ENCODE results near the gene S100A16.

S100A16 gene

GRCh38 chr1:153633754-153634665 is 21.1 kb upstream of the S100A16 start, which contains the start of gene CHTOP:
TSS of gene CHTOP (plus strand) at chr1:153634066. CDS start at chr1:153636589, 2,523 bp downstream.
- peak; percentile 94 for FAIRE-seq
- peak; percentile 99 for TF ChIP-seq POLR2A (IDR thresholded peaks at IDR 0.05; ENCODE audit: low read depth, low read length)
- peak; percentile 66 for TF ChIP-seq TAF1 (IDR thresholded peaks at IDR 0.05; ENCODE audit: borderline replicate concordance, low read depth, low read length)
- peak; percentile 98 for TF ChIP-seq POLR2AphosphoS5 (IDR thresholded peaks at IDR 0.05; ENCODE audit: low read depth, low read length)
- peak; percentile 97 for DNase-seq (ENCODE audit: insufficient read length)

DNA sequence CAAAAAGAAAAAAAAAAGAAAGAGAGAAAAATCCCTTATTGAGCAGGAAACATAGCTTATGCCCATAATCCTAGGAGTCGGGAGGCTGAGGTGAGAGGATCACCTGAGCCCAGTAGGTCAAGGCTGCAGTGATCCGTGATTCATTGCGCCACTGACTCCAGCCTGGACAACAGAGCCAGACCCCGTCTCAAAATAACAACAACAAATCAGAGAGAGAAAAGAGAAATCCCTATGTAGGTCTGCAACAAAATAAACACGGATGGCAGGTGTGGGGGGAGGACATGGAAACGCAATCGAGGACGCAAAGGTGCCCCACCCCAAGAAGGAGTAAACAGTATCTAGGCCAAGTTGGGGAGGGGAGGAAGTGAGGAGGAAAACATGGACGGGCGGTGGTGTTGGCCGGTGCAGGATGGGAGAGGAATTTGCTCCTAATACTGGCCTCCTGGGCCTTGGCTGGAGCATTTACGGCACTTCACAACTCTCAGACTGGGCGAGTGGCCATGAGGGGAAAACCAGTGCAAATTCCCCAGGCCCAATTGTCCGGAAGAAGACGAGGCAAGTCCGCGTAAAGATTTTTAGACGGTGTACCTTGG is 20.3 kb upstream of the S100A16 start:
- TF ChIP-seq POLR2A (IDR thresholded peaks at IDR 0.05; ENCODE audit: low read depth, low read length) (no peak), POLR2AphosphoS5 (IDR thresholded peaks at IDR 0.05; ENCODE audit: low read depth, low read length) (no peak), TAF1 (IDR thresholded peaks at IDR 0.05; ENCODE audit: borderline replicate concordance, low read depth, low read length) (no peak)
- no peak for FAIRE-seq
- no peak for DNase-seq (ENCODE audit: insufficient read length)

- DNase-seq (ENCODE audit: insufficient read length) (no peak), FAIRE-seq (no peak)
- TF ChIP-seq TAF1 (IDR thresholded peaks at IDR 0.05; ENCODE audit: borderline replicate concordance, low read depth, low read length) (no peak), POLR2AphosphoS5 (IDR thresholded peaks at IDR 0.05; ENCODE audit: low read depth, low read length) (no peak), POLR2A (IDR thresholded peaks at IDR 0.05; ENCODE audit: low read depth, low read length) (no peak)
Measured at GRCh38 chr1:153631047-153632022, 18.4 kb upstream of the S100A16 start.

DNA sequence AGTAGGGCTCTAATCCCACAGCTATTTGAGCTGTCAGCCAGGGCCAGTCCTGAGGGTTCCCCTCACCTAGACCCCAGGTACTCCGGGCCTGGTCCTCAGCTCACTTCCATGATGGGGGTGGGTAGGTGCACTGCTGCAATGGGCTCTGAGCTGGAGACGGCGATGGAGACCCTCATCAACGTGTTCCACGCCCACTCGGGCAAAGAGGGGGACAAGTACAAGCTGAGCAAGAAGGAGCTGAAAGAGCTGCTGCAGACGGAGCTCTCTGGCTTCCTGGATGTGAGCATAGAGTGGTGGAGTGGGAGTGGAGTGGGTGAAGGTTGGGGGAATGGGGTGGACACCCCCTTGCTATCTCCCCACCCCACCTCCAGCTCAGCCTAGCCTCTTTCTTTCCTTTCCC is 17.4 kb upstream of the S100A16 start:
- no peak for FAIRE-seq
- no peak for DNase-seq (ENCODE audit: insufficient read length)
- TF ChIP-seq TAF1 (IDR thresholded peaks at IDR 0.05; ENCODE audit: borderline replicate concordance, low read depth, low read length) (no peak), POLR2A (IDR thresholded peaks at IDR 0.05; ENCODE audit: low read depth, low read length) (no peak), POLR2AphosphoS5 (IDR thresholded peaks at IDR 0.05; ENCODE audit: low read depth, low read length) (no peak)

DNA sequence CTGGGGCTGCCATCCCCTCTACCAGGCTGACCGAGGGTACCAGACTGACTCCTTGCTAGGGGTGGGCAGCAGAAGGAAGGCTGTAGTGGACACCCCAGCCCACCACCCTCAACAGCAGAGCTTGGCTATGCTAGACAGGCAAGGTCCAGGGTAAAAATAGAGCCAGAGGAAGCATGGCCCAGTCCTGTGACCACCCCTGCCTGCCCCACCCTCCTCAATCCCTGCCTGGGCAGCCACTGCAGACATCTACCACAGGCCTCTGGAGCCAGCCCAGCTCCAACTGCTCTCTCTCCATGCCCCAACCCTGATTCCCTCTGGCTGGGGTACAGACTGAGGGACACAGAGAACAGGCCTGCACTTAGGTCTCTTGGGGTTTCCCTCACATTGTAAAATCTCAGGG is 17.0 kb upstream of the S100A16 start:
- DNase-seq (ENCODE audit: insufficient read length), result no peak
- FAIRE-seq, result no peak

DNA sequence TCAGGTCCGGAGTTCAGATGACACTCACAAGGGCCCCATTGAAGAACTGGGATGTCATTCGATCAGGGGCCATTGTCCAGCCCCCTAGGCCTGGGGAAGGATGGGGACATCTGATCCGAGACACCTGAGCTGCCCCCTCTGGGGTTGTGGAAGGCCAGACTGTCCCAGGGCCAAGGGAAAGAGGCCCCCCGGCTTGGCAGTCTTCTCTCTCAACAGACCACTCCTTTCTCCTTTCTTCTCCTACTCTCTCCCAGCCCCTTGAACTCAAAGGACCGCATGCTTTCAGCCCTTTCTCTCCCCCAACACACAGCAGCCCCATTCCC is 16.4 kb upstream of the S100A16 start:
- no peak for FAIRE-seq
- DNase-seq (ENCODE audit: insufficient read length), result no peak
- TF ChIP-seq POLR2A (IDR thresholded peaks at IDR 0.05; ENCODE audit: low read depth, low read length) (no peak), TAF1 (IDR thresholded peaks at IDR 0.05; ENCODE audit: borderline replicate concordance, low read depth, low read length) (no peak)

More for the DNA sequence above, 17.0 kb upstream of the S100A16 start:
- TF ChIP-seq POLR2A (IDR thresholded peaks at IDR 0.05; ENCODE audit: low read depth, low read length) (no peak), POLR2AphosphoS5 (IDR thresholded peaks at IDR 0.05; ENCODE audit: low read depth, low read length) (no peak), TAF1 (IDR thresholded peaks at IDR 0.05; ENCODE audit: borderline replicate concordance, low read depth, low read length) (no peak)

GRCh38 chr1:153628638-153629342 is 15.9 kb upstream of the S100A16 start:
- FAIRE-seq (no peak), DNase-seq (ENCODE audit: insufficient read length) (no peak)
- TF ChIP-seq TAF1 (IDR thresholded peaks at IDR 0.05; ENCODE audit: borderline replicate concordance, low read depth, low read length) (no peak), POLR2AphosphoS5 (IDR thresholded peaks at IDR 0.05; ENCODE audit: low read depth, low read length) (no peak), POLR2A (IDR thresholded peaks at IDR 0.05; ENCODE audit: low read depth, low read length) (no peak)

GRCh38 chr1:153627715-153628626 is 15.0 kb upstream of the S100A16 start, which contains the start of gene S100A1:
TSS of gene S100A1 (plus strand) at chr1:153628434. CDS start at chr1:153630522, 2,088 bp downstream.
- DNase-seq (ENCODE audit: insufficient read length) (no peak), FAIRE-seq (no peak)
- TF ChIP-seq POLR2A (IDR thresholded peaks at IDR 0.05; ENCODE audit: low read depth, low read length), result no peak
- no peak for TF ChIP-seq TAF1 (IDR thresholded peaks at IDR 0.05; ENCODE audit: borderline replicate concordance, low read depth, low read length)
- no peak for TF ChIP-seq POLR2AphosphoS5 (IDR thresholded peaks at IDR 0.05; ENCODE audit: low read depth, low read length)

DNA sequence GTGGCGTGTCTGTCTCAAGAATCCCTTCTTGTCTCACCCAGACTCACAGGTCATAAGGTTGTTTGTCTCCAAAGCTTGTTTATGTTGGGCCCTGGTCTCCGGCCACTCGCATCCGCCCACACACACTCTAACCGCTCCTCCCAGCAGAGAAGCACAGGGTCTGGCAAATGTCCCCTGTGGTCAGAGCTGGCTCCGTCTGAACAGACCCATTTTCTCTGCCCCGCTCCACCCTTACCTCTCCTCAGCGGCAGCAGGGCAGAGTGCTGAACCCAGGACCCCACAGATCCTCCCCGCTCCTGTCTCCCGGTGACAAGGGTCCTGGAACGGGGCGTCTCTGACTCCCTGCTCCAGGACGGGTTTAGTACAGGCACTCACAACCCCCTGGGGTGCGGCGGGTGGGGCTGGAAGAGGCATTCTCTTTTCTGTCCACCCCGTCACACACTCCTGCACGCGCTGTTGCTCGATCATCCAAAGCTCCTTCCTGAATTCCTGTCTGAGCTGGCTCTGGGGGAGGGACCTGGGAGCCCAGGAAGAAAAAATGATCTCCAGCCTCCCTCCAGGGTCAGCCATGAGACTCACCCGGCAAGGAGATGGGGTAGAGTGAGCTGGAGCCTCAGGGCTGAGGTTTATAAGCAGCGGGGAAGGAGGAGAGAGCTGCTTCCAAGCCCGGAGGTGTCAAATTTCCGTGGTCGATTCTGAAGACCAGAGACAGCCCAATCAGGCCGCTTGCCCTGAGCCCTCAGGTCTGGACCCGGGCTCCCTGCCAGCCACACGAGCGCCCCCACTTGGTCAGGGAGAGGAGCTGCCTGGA is 14.2 kb upstream of the S100A16 start, which contains the start of gene S100A13:
Gene S100A13, minus strand, starts transcription at position 602 of the 811 bp plus-strand sequence. CDS start 1,033 bp downstream, outside the sequence.
- FAIRE-seq (peak; percentile 21), DNase-seq (ENCODE audit: insufficient read length) (peak; percentile 76)
- TF ChIP-seq POLR2A (IDR thresholded peaks at IDR 0.05; ENCODE audit: low read depth, low read length), result peak; percentile 42; the same call in 1 of the 2 replicates
- TF ChIP-seq TAF1 (IDR thresholded peaks at IDR 0.05; ENCODE audit: borderline replicate concordance, low read depth, low read length), result no peak; the same call in 1 of the 2 replicates

All from GM12892 (cell line).